Caco-2 (cell line): ENCODE measurements around the gene CMTM4. TPM values are rescaled to one million over a fixed set of nuclear protein-coding genes. Genes with fewer than 3 reads are reported as not detected.
"Not testable (repeated sequence)": the region's sequence is repeated elsewhere in the genome, so short reads cannot be mapped to it uniquely, and the experiment has no call there.

Source experiments
- BruUV-seq: library from RNA; stranded (reverse); fragments of 400-500 nt; replicated peaks from 2 replicates; lab custom pipeline; 2021; lab: Mats Ljungman, UMichigan
- CTCF ChIA-PET: fragments of 300-600 bp; sonication (Branson Sonifier 250); formaldehyde crosslinking; loops from one replicate; lab custom pipeline; 2022; ENCODE audit warnings: antibody characterized with exemption; lab: Charles Lee
- POLR2A ChIA-PET: fragments of 300-600 bp; sonication (Branson Sonifier 250); formaldehyde crosslinking; loops from one replicate; lab custom pipeline; 2022; ENCODE audit warnings: antibody characterized with exemption; lab: Charles Lee
- DNase-seq, 2 experiments: peaks; one replicate each; pipeline versions ENCODE4 v3.0.0 to v3.0.0-alpha.2; 2020 to 2022
- H3K27me3 ChIP-seq: replicated peaks from 2 replicates; pipeline ENCODE4 v1.6.0; 2011; ENCODE audit warnings: low read length; ENCODE audit not compliant: control insufficient read depth, insufficient read depth
- H3K36me3 ChIP-seq: 2 replicates; pipeline ENCODE4 v1.5.1; 2011; ENCODE audit warnings: low read length; ENCODE audit not compliant: control insufficient read depth, insufficient read depth
- H3K4me1 ChIP-seq: fragments of 250-450 bp; sonication (Bioruptor Pico); 2 replicates; pipeline ENCODE4 v1.5.1; 2020; ENCODE audit warnings: mild to moderate bottlenecking
- H3K4me3 ChIP-seq: 2 replicates; pipeline ENCODE4 v1.5.1; 2011; ENCODE audit warnings: low read depth, mild to moderate bottlenecking, control low read depth, low read length
- H3K9me3 ChIP-seq: fragments of 250-450 bp; sonication (Bioruptor Pico); 2 replicates; pipeline ENCODE4 v1.5.1; 2020; ENCODE audit warnings: mild to moderate bottlenecking, moderate library complexity
- H3K27ac Mint-ChIP-seq: one replicate; pipeline ENCODE4 v1.8.0; 2022; ENCODE audit warnings: mixed read lengths; ENCODE audit not compliant: unreplicated experiment
- H3K27me3 Mint-ChIP-seq: one replicate; pipeline ENCODE4 v1.8.0; 2022; ENCODE audit warnings: mixed read lengths; ENCODE audit not compliant: insufficient read depth, unreplicated experiment
- H3K36me3 Mint-ChIP-seq: one replicate; pipeline ENCODE4 v1.8.0; 2022; ENCODE audit warnings: mild to moderate bottlenecking, mixed read lengths; ENCODE audit not compliant: insufficient read depth, unreplicated experiment
- H3K4me1 Mint-ChIP-seq: one replicate; pipeline ENCODE4 v1.8.0; 2022; ENCODE audit warnings: low read depth, mixed read lengths; ENCODE audit not compliant: unreplicated experiment
- H3K4me3 Mint-ChIP-seq: one replicate; pipeline ENCODE4 v1.8.0; 2022; ENCODE audit warnings: mild to moderate bottlenecking, moderate library complexity, mixed read lengths; ENCODE audit not compliant: unreplicated experiment
- H3K9me3 Mint-ChIP-seq: one replicate; pipeline ENCODE4 v1.8.0; 2022; ENCODE audit warnings: mixed read lengths; ENCODE audit not compliant: unreplicated experiment
- CTCF ChIP-seq, 2 experiments: fragments of 200-600 bp in 1 of 2; IDR thresholded peaks; 1 replicate in 1 of 2; 2 replicates in 1 of 2; pipeline versions ENCODE4 v1.5.1 to v1.8.0; 2011 to 2022; ENCODE audit warnings: antibody characterized with exemption in 1 of 2, control low read depth in 1 of 2, inconsistent platforms in 1 of 2, low read depth in 1 of 2, low read length in 1 of 2, mild to moderate bottlenecking in 1 of 2, moderate library complexity in 1 of 2; ENCODE audit not compliant: insufficient read depth in 1 of 2, severe bottlenecking in 1 of 2, unreplicated experiment in 1 of 2
- intact Hi-C: fragments of 100-400 bp; cut with micrococcal nuclease; formaldehyde crosslinking; loops from one replicate; pipeline ENCODE4 v1.10.0; 2022; ENCODE audit not compliant: unreplicated experiment
- total RNA-seq: library from RNA; stranded (reverse); gene quantifications from 2 replicates; pipeline ENCODE4 v1.2.3, GENCODE V29; 2022

Gene CMTM4
- total RNA-seq, 1 experiment from 2014 or later: 108 TPM

GRCh38 chr16:66614161-66614802, 82.3 kb downstream of the CMTM4 start:
- no peaks in the 10 kb centered on the region for H3K27me3 ChIP-seq
- no peak for DNase-seq
- peaks cover 3% of the 10 kb centered on the region for H3K4me1 ChIP-seq
- ChIA-PET CTCF (interaction anchor here (1.0 kb wide), 1 partner anchor 39 kb away, joined by 3 read pairs; no protein-coding TSS in a partner anchor), POLR2A (no interaction called here)
- intact Hi-C loops: no loop called here
- no peak for TF ChIP-seq CTCF (IDR thresholded peaks at IDR 0.05; ENCODE audit: insufficient read depth in 1 of 2, low read depth in 1 of 2, low read length in 1 of 2, severe bottlenecking in 1 of 2, unreplicated experiment in 1 of 2)
- peaks cover 80% of the 10 kb centered on the region for H3K36me3 Mint-ChIP-seq
- no peak overlapping the region for H3K27ac Mint-ChIP-seq
- H3K4me3 ChIP-seq: no peak overlapping the region
- no TSS peak for BruUV-seq
- no peak overlapping the region for H3K4me3 Mint-ChIP-seq
- H3K27me3 Mint-ChIP-seq: no peaks in the 10 kb centered on the region
- H3K9me3 Mint-ChIP-seq: no peaks in the 10 kb centered on the region
- no peaks in the 10 kb centered on the region for H3K9me3 ChIP-seq
- H3K4me1 Mint-ChIP-seq: peaks cover 9% of the 10 kb centered on the region
- peaks cover 8% of the 10 kb centered on the region for H3K36me3 ChIP-seq

DNA sequence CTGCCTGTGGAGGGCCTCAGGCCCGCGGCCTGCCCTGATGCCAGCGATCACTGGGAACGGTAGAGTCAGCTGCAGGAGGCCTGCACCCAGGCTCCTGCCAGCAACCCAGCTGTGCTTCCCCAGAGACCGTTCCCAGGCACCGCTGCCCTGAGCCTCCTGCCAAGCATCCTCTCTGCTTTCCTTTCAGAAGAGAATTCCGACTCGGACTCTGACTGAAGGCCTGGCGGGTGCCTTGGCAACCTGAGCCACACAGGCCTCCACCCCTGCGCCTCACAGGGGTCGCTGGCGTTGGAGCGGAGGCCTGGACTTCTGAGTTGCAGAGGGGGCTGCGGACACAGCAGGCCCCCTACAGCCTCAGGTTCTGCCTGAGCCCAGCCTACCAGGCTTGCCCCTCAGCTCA, 84.1 kb downstream of the CMTM4 start:
- intact Hi-C loops: no loop called here
- Mint-ChIP-seq H3K4me3 (no peak overlapping the region), H3K4me1 (peaks cover 17% of the 10 kb centered on the region), H3K27ac (no peak overlapping the region), H3K27me3 (no peaks in the 10 kb centered on the region), H3K36me3 (peaks cover 90% of the 10 kb centered on the region), H3K9me3 (no peaks in the 10 kb centered on the region)
- no TSS peak for BruUV-seq
- H3K36me3 ChIP-seq: peaks cover 6% of the 10 kb centered on the region
- ChIA-PET CTCF (no interaction called here), POLR2A (no interaction called here)
- peaks cover 13% of the 10 kb centered on the region for H3K4me1 ChIP-seq
- no peak for TF ChIP-seq CTCF (IDR thresholded peaks at IDR 0.05; ENCODE audit: insufficient read depth in 1 of 2, low read depth in 1 of 2, low read length in 1 of 2, severe bottlenecking in 1 of 2, unreplicated experiment in 1 of 2)
- no peak overlapping the region for H3K4me3 ChIP-seq
- no peaks in the 10 kb centered on the region for H3K9me3 ChIP-seq
- H3K27me3 ChIP-seq: no peaks in the 10 kb centered on the region
- no peak for DNase-seq

- CTCF ChIA-PET, POLR2A ChIA-PET, H3K9me3 Mint-ChIP-seq, H3K9me3 ChIP-seq, H3K27me3 ChIP-seq, H3K36me3 ChIP-seq, H3K27ac Mint-ChIP-seq, BruUV-seq, DNase-seq, intact Hi-C loops, H3K27me3 Mint-ChIP-seq, H3K4me3 ChIP-seq, H3K4me3 Mint-ChIP-seq: not testable (repeated sequence)
- peaks cover 87% of the 10 kb centered on the region for H3K36me3 Mint-ChIP-seq
- peaks cover 13% of the 10 kb centered on the region for H3K4me1 ChIP-seq
- peaks cover 17% of the 10 kb centered on the region for H3K4me1 Mint-ChIP-seq
Measured at GRCh38 chr16:66611911-66612310, 84.6 kb downstream of the CMTM4 start.
